H1 (cell line): Measurements from ENCODE around the gene FBXL12. TPM values are rescaled to one million over a fixed set of nuclear protein-coding genes. Genes with fewer than 3 reads are reported as not detected.

Experiments used
- CTCF ChIA-PET: fragments of 300-600 bp; sonication (Branson Sonifier 250); formaldehyde crosslinking; loops from one replicate; lab custom pipeline; 2021; ENCODE audit not compliant: partially characterized antibody; lab: Charles Lee
- POLR2A ChIA-PET: fragments of 300-600 bp; sonication (Branson Sonifier 250); formaldehyde crosslinking; loops from one replicate; lab custom pipeline; 2021; ENCODE audit warnings: inconsistent platforms; ENCODE audit not compliant: partially characterized antibody; lab: Charles Lee
- DNase-seq, 2 experiments: peaks; one replicate each; pipeline versions ENCODE4 v3.0.0 to v3.0.0-alpha.2; 2010 to 2022; ENCODE audit warnings: low spot score in 2 of 2, low read depth in 1 of 2, mixed read lengths in 1 of 2
- FAIRE-seq: peaks from 2 replicates; lab custom pipeline; 2011; peaks lifted over from hg19 to GRCh38; lab: Jason Lieb, UNC
- H2AFZ ChIP-seq: 2 replicates; pipeline ENCODE4 v1.8.1; 2012; ENCODE audit warnings: low read length, inconsistent platforms
- H2AK5ac ChIP-seq: 2 replicates; pipeline ENCODE4 v1.6.1; 2013; ENCODE audit warnings: low read depth, low read length
- H2BK120ac ChIP-seq: replicated peaks from 2 replicates; pipeline ENCODE3; 2013; ENCODE audit warnings: low read depth, low read length, inconsistent platforms
- H2BK12ac ChIP-seq: 2 replicates; pipeline ENCODE4 v1.6.1; 2013; ENCODE audit warnings: low read depth, low read length
- H2BK15ac ChIP-seq: 2 replicates; pipeline ENCODE4 v1.6.1; 2013; ENCODE audit warnings: low read length
- H2BK20ac ChIP-seq: 2 replicates; pipeline ENCODE4 v1.6.1; 2013; ENCODE audit warnings: low read length
- H2BK5ac ChIP-seq: 2 replicates; pipeline ENCODE4 v1.6.1; 2013; ENCODE audit warnings: low read depth, low read length
- H3K14ac ChIP-seq: 2 replicates; pipeline ENCODE4 v1.6.1; 2013; ENCODE audit warnings: inconsistent platforms; ENCODE audit not compliant: insufficient read length
- H3K18ac ChIP-seq: 2 replicates; pipeline ENCODE4 v1.6.1; 2013; ENCODE audit warnings: low read length; ENCODE audit errors: extremely low read depth
- H3K23ac ChIP-seq: 2 replicates; pipeline ENCODE4 v1.6.1; 2013; ENCODE audit warnings: inconsistent platforms; ENCODE audit not compliant: insufficient read length
- H3K23me2 ChIP-seq: 2 replicates; pipeline ENCODE4 v1.6.1; 2013; ENCODE audit warnings: low read depth, low read length
- H3K27ac ChIP-seq: 2 replicates; pipeline ENCODE4 v1.6.1; 2011; ENCODE audit warnings: low read depth, low read length, inconsistent platforms
- H3K27me3 ChIP-seq, 4 experiments: replicated peaks in 1 of 4; 1 replicate in 1 of 4; 2 replicates in 3 of 4; pipeline versions ENCODE4 v1.6.1 to v1.8.1; 2011 to 2013; ENCODE audit warnings: low read length in 3 of 4, mild to moderate bottlenecking in 3 of 4, inconsistent platforms in 2 of 4, mixed read lengths in 2 of 4, moderate library complexity in 1 of 4; ENCODE audit not compliant: control insufficient read depth in 3 of 4, insufficient read depth in 3 of 4; ENCODE audit errors: extremely low read depth in 1 of 4
- H3K36me3 ChIP-seq, 4 experiments: 2 replicates each; pipeline versions ENCODE4 v1.6.1 to v1.8.1; 2011 to 2013; ENCODE audit warnings: mild to moderate bottlenecking in 4 of 4, low read length in 3 of 4, moderate library complexity in 2 of 4, control low read depth in 1 of 4, inconsistent platforms in 1 of 4; ENCODE audit not compliant: insufficient read depth in 4 of 4, control insufficient read depth in 2 of 4
- H3K4ac ChIP-seq: replicated peaks from 2 replicates; pipeline ENCODE3; 2013; ENCODE audit warnings: low read length, low read depth, mixed read lengths, inconsistent platforms; ENCODE audit not compliant: insufficient read length
- H3K4me1 ChIP-seq, 4 experiments: replicated peaks in 1 of 4; 1 replicate in 1 of 4; 2 replicates in 3 of 4; pipeline versions ENCODE4 v1.6.1 to v1.8.1; 2011 to 2013; ENCODE audit warnings: low read length in 3 of 4, inconsistent platforms in 2 of 4, mixed read lengths in 1 of 4; ENCODE audit not compliant: insufficient read depth in 4 of 4, control insufficient read depth in 3 of 4
- H3K4me2 ChIP-seq, 2 experiments: 2 replicates each; pipeline versions ENCODE4 v1.6.1 to v1.8.1; 2011 to 2013; ENCODE audit warnings: low read depth in 2 of 2, low read length in 2 of 2, control low read depth in 1 of 2, inconsistent platforms in 1 of 2, mild to moderate bottlenecking in 1 of 2; ENCODE audit not compliant: insufficient read depth in 1 of 2
- H3K4me3 ChIP-seq, 4 experiments: fragments of 200-600, 300-600 bp in 1 of 4; sonication (generic), shearing (Covaris generic), sonication (Bioruptor Twin) in 1 of 4; 2 replicates each; pipeline versions ENCODE4 v1.5.1 to v1.8.1; 2011 to 2016; ENCODE audit warnings: low read length in 4 of 4, low read depth in 3 of 4, control low read depth in 2 of 4, inconsistent platforms in 2 of 4, mild to moderate bottlenecking in 2 of 4, mixed read lengths in 1 of 4, moderate library complexity in 1 of 4; ENCODE audit not compliant: insufficient read depth in 2 of 4; ENCODE audit errors: extremely low read depth in 1 of 4
- H3K56ac ChIP-seq: replicated peaks from 2 replicates; pipeline ENCODE3; 2013; ENCODE audit warnings: low read depth, mild to moderate bottlenecking, mixed read lengths, low read length, inconsistent platforms; ENCODE audit not compliant: insufficient read length
- H3K79me1 ChIP-seq: 2 replicates; pipeline ENCODE4 v1.6.1; 2013; ENCODE audit warnings: low read depth, low read length, control low read depth
- H3K79me2 ChIP-seq, 2 experiments: 2 replicates each; pipeline versions ENCODE4 v1.6.1 to v1.8.1; 2012 to 2013; ENCODE audit warnings: low read length in 2 of 2, mild to moderate bottlenecking in 2 of 2, inconsistent platforms in 1 of 2; ENCODE audit not compliant: insufficient read depth in 2 of 2, control insufficient read depth in 1 of 2
- H3K9ac ChIP-seq, 4 experiments: replicated peaks in 1 of 4; 1 replicate in 1 of 4; 2 replicates in 3 of 4; pipeline versions ENCODE4 v1.6.1 to v1.8.1; 2011 to 2013; ENCODE audit warnings: low read depth in 3 of 4, low read length in 3 of 4, control low read depth in 2 of 4, mild to moderate bottlenecking in 2 of 4, moderate library complexity in 2 of 4, inconsistent platforms in 1 of 4; ENCODE audit errors: extremely low read depth in 1 of 4
- H3K9me3 ChIP-seq, 2 experiments: 2 replicates each; pipeline versions ENCODE4 v1.6.1 to v1.8.1; 2012 to 2013; ENCODE audit warnings: mild to moderate bottlenecking in 2 of 2, moderate library complexity in 2 of 2, control low read depth in 1 of 2, inconsistent platforms in 1 of 2, low read depth in 1 of 2, low read length in 1 of 2, mixed read lengths in 1 of 2; ENCODE audit not compliant: insufficient read depth in 2 of 2
- H4K20me1 ChIP-seq, 2 experiments: replicated peaks in 1 of 2; 2 replicates each; pipeline versions ENCODE3 to v1.8.1; 2011 to 2013; ENCODE audit warnings: inconsistent platforms in 2 of 2, low read length in 2 of 2, mild to moderate bottlenecking in 1 of 2; ENCODE audit not compliant: insufficient read depth in 2 of 2, control insufficient read depth in 1 of 2
- H4K5ac ChIP-seq: 2 replicates; pipeline ENCODE4 v1.6.1; 2013; ENCODE audit warnings: low read length, low read depth, mixed read lengths, inconsistent platforms; ENCODE audit not compliant: insufficient read length
- H4K8ac ChIP-seq: 2 replicates; pipeline ENCODE4 v1.8.0; 2013; ENCODE audit warnings: mild to moderate bottlenecking, moderate library complexity, low read length, inconsistent platforms; ENCODE audit not compliant: insufficient read depth; ENCODE audit errors: extremely low read depth
- H4K91ac ChIP-seq: replicated peaks from 2 replicates; pipeline ENCODE3; 2013; ENCODE audit warnings: low read length, mixed read lengths, inconsistent platforms; ENCODE audit not compliant: insufficient read length
- ASH2L ChIP-seq: fragments of 200-600, 300-600 bp; sonication (generic); IDR thresholded peaks from one replicate; pipeline ENCODE4 v1.7.1; 2017; ENCODE audit warnings: low read length
- CBX5 ChIP-seq: fragments of 300-800, 300-1000 bp; sonication (generic); IDR thresholded peaks from 2 replicates; pipeline ENCODE4 v1.7.1; 2016; ENCODE audit warnings: antibody characterized with exemption, low read length, low read depth
- EP300 ChIP-seq, 2 experiments: IDR thresholded peaks; 1 replicate in 1 of 2; 2 replicates in 1 of 2; pipeline ENCODE4 v1.6.1; 2011 to 2012; ENCODE audit warnings: low read depth in 2 of 2, low read length in 2 of 2, mild to moderate bottlenecking in 2 of 2, borderline replicate concordance in 1 of 2, inconsistent platforms in 1 of 2, moderate library complexity in 1 of 2
- FOSL1 ChIP-seq: IDR thresholded peaks from 2 replicates; pipeline ENCODE4 v1.6.1; 2011; ENCODE audit warnings: mild to moderate bottlenecking, low read depth, low read length, moderate library complexity; ENCODE audit not compliant: insufficient read depth
- POLR2A ChIP-seq, 2 experiments: IDR thresholded peaks; 1 replicate in 1 of 2; 2 replicates in 1 of 2; pipeline ENCODE4 v1.6.1; 2011; ENCODE audit warnings: low read depth in 2 of 2, low read length in 2 of 2, mild to moderate bottlenecking in 2 of 2; ENCODE audit errors: control extremely low read depth in 1 of 2
- RNF2 ChIP-seq: fragments of 200-900, 300-1000 bp; sonication (generic); IDR thresholded peaks from 2 replicates; pipeline ENCODE4 v1.7.1; 2016; ENCODE audit warnings: borderline replicate concordance, low read depth, mild to moderate bottlenecking, antibody characterized with exemption, low read length; ENCODE audit not compliant: poor library complexity, severe bottlenecking; ENCODE audit errors: missing control alignments
- SAP30 ChIP-seq: fragments of 300-600 bp; sonication (generic); IDR thresholded peaks from 2 replicates; pipeline ENCODE4 v1.7.1; 2012; ENCODE audit warnings: low read length, moderate library complexity, mild to moderate bottlenecking, inconsistent platforms; ENCODE audit not compliant: insufficient read depth, insufficient replicate concordance
- WGBS, 2 experiments: shearing (Covaris generic) in 1 of 2; methylation state at CpG; one replicate each; pipeline versions ENCODE4 v1.1.6 to v1.1.7; 2013 to 2015; ENCODE audit warnings: low lambda C conversion rate in 2 of 2, mixed read lengths in 2 of 2, inconsistent platforms in 1 of 2, low coverage in 1 of 2, missing lambda C conversion rate in 1 of 2; ENCODE audit not compliant: insufficient replicate concordance in 2 of 2, insufficient coverage in 1 of 2, insufficient read length in 1 of 2; ENCODE audit errors: extremely low coverage in 1 of 2, missing lambda C conversion rate in 1 of 2; 5-methylcytosine and 5-hydroxymethylcytosine counted together
- polyA plus RNA-seq, 7 experiments: library from polyadenylated mRNA; depleted of rRNA in 3 of 7; stranded (reverse) in 5 of 7; unstranded in 2 of 7; fragments of >200 nt in 5 of 7; fragments of 200-250 nt in 2 of 7; gene quantifications; 1 replicate in 5 of 7; 2 replicates in 1 of 7; 4 replicates in 1 of 7; pipeline versions ENCODE4 v1.2.1 to v1.2.3, GENCODE V29; 2011 to 2013; ENCODE audit warnings: missing spikeins in 2 of 7, mixed read lengths in 2 of 7
- total RNA-seq: library from RNA; stranded (reverse); fragmentation: NEBNext Ultra II Directional; extraction: Animal tissue kit (Norgen Biotek cat#: 25700); gene quantifications from 2 replicates; pipeline ENCODE4 v1.2.1, GENCODE V29; 2021

FBXL12 gene
- total and polyA plus RNA-seq, 2 of the 8 experiments (the other 6 are each of a cell fraction or from before 2014, with no cell fraction given), result 24.6 to 62.3 TPM

- no peak overlapping the region for H2BK15ac ChIP-seq
- H3K4ac ChIP-seq, result no peak overlapping the region
- H3K27ac ChIP-seq, result no peak overlapping the region
- no peaks in the 10 kb centered on the region for H3K79me2 ChIP-seq
- no peak overlapping the region for H3K4me3 ChIP-seq
- no peaks in the 10 kb centered on the region for H3K79me1 ChIP-seq
- DNase-seq, result no peak
- no peaks in the 10 kb centered on the region for H3K27me3 ChIP-seq
- H3K23me2 ChIP-seq, result no peaks in the 10 kb centered on the region
- no peak overlapping the region for H4K91ac ChIP-seq
- H3K4me2 ChIP-seq, result no peak overlapping the region
- H2BK12ac ChIP-seq, result no peak overlapping the region
- no peak overlapping the region for H3K18ac ChIP-seq
- H4K5ac ChIP-seq, result no peak overlapping the region
- H2AFZ ChIP-seq, result no peak overlapping the region
- TF ChIP-seq ASH2L (no peak), FOSL1 (no peak), RNF2 (no peak), CBX5 (no peak), POLR2A (IDR thresholded peaks at IDR 0.05; ENCODE audit: control extremely low read depth in 1 of 2, low read depth in 2 of 2, low read length in 2 of 2) (no peak), SAP30 (no peak), EP300 (IDR thresholded peaks at IDR 0.05; ENCODE audit: borderline replicate concordance in 1 of 2, low read depth in 2 of 2, low read length in 2 of 2) (no peak)
- no peaks in the 10 kb centered on the region for H3K9me3 ChIP-seq
- H3K4me1 ChIP-seq, result no peaks in the 10 kb centered on the region; a peak in 1 of 7 replicates
- no peak overlapping the region for H4K8ac ChIP-seq
- no peak for FAIRE-seq
- H3K36me3 ChIP-seq, result peaks cover 0 to 12% (median 9%) of the 10 kb centered on the region in 4 experiments; a peak in 5 of 8 replicates
- H3K23ac ChIP-seq, result no peak overlapping the region
- no peak overlapping the region for H3K56ac ChIP-seq
- POLR2A ChIA-PET, result interaction anchor here (1.0 kb wide), 1 partner anchor 254 kb away, joined by 3 read pairs; no protein-coding TSS in a partner anchor
- CTCF ChIA-PET, result interaction anchor here (3.5 kb wide), 1 partner anchor 9 kb away, joined by 18 read pairs; no protein-coding TSS in a partner anchor
- no peak overlapping the region for H2BK5ac ChIP-seq
- no peak overlapping the region for H2BK20ac ChIP-seq
- no peak overlapping the region for H2BK120ac ChIP-seq
- peaks cover 1 to 5% of the 10 kb centered on the region in 2 experiments for H4K20me1 ChIP-seq
- no peak overlapping the region for H3K14ac ChIP-seq
- H3K9ac ChIP-seq, result no peak overlapping the region
- WGBS, 2 experiments, result 97% methylated on average over 9 of the region's 9 CpGs; no CpG with 5 or more reads in 1 of the 2 experiments
- no peak overlapping the region for H2AK5ac ChIP-seq
Measured at GRCh38 chr19:9856609-9857008, 37.7 kb upstream of the FBXL12 start.
